GM12878 (cell line): ENCODE data around the gene TRIB2. TPM values are rescaled to one million over a fixed set of nuclear protein-coding genes. Genes with fewer than 3 reads are reported as not detected.

Experiments
- ATAC-seq: fragments of 200-7000 bp; cut with Tn5 transposase; 3 replicates; pipeline ENCODE4 v1.9.1; 2020; ENCODE audit warnings: mild to moderate bottlenecking, moderate library complexity
- BruUV-seq: library from RNA; stranded (reverse); fragments of 400-500 nt; replicated peaks from 2 replicates; lab custom pipeline; 2021; lab: Mats Ljungman, UMichigan
- CTCF ChIA-PET: fragments of 300-600 bp; sonication (Branson Sonifier 250); formaldehyde crosslinking; extraction: SDS; loops from one replicate; lab custom pipeline; 2021; ENCODE audit warnings: inconsistent platforms; lab: Yijun Ruan, JAX
- POLR2A ChIA-PET: fragments of 350-600 bp; formaldehyde crosslinking; extraction: SDS; loops from one replicate; lab custom pipeline; 2021; ENCODE audit warnings: inconsistent platforms; lab: Charles Lee
- RAD21 ChIA-PET: fragments of 300-600 bp; sonication (Branson Sonifier 250); formaldehyde crosslinking; loops from one replicate; lab custom pipeline; 2023; ENCODE audit warnings: antibody characterized with exemption; ENCODE audit not compliant: unreplicated experiment; lab: Charles Lee
- SMC1A ChIA-PET: fragments of 300-600 bp; sonication (Branson Sonifier 250); formaldehyde crosslinking; loops from one replicate; lab custom pipeline; 2023; ENCODE audit not compliant: unreplicated experiment, uncharacterized antibody; lab: Charles Lee
- DNase-seq: peaks from one replicate; pipeline ENCODE4 v3.0.0-alpha.2; 2011; ENCODE audit warnings: low read depth, low spot score
- FAIRE-seq: peaks from 3 replicates; lab custom pipeline; 2011; peaks lifted over from hg19 to GRCh38; lab: Jason Lieb, UNC
- H2AFZ ChIP-seq: 2 replicates; pipeline ENCODE4 v1.6.0; 2011; ENCODE audit warnings: low read depth, low read length, control low read depth; ENCODE audit not compliant: control insufficient read depth
- H3K27ac ChIP-seq: 2 replicates; pipeline ENCODE4 v1.5.1; 2011; ENCODE audit warnings: control low read depth; ENCODE audit not compliant: control insufficient read depth, insufficient read depth
- H3K27me3 ChIP-seq, 2 experiments: replicated peaks in 1 of 2; 2 replicates each; pipeline versions ENCODE4 v1.6.0 to v1.6.1; 2011; ENCODE audit warnings: low read length in 1 of 2; ENCODE audit not compliant: control insufficient read depth in 2 of 2, insufficient read depth in 2 of 2
- H3K36me3 ChIP-seq, 2 experiments: 2 replicates each; pipeline ENCODE4 v1.5.1; 2011; ENCODE audit warnings: low read length in 1 of 2; ENCODE audit not compliant: control insufficient read depth in 2 of 2, insufficient read depth in 2 of 2
- H3K4me1 ChIP-seq: 2 replicates; pipeline ENCODE4 v1.6.1; 2011; ENCODE audit warnings: mild to moderate bottlenecking, low read length, moderate library complexity, mixed read lengths; ENCODE audit not compliant: control insufficient read depth, insufficient read depth
- H3K4me2 ChIP-seq: 2 replicates; pipeline ENCODE4 v1.6.0; 2011; ENCODE audit warnings: control low read depth; ENCODE audit not compliant: control insufficient read depth, insufficient read depth
- H3K4me3 ChIP-seq: fragments of 200-600 bp; sonication (generic); 2 replicates; pipeline ENCODE4 v1.5.1; 2016
- H3K79me2 ChIP-seq: 2 replicates; pipeline ENCODE4 v1.6.0; 2011; ENCODE audit warnings: low read length; ENCODE audit not compliant: control insufficient read depth, insufficient read depth
- H3K9ac ChIP-seq: 2 replicates; pipeline ENCODE4 v1.8.0; 2011; ENCODE audit warnings: low read length, control low read depth, mixed read lengths; ENCODE audit not compliant: control insufficient read depth, insufficient read depth
- H3K9me3 ChIP-seq: replicated peaks from 3 replicates; pipeline ENCODE4 v1.5.1; 2011; ENCODE audit warnings: mild to moderate bottlenecking, low read length; ENCODE audit not compliant: control insufficient read depth, insufficient read depth
- H4K20me1 ChIP-seq: 2 replicates; pipeline ENCODE4 v1.6.0; 2011; ENCODE audit not compliant: control insufficient read depth, insufficient read depth
- FOXM1 ChIP-seq: IDR thresholded peaks from 2 replicates; pipeline ENCODE4 v1.6.1; 2012; ENCODE audit warnings: low read depth, mild to moderate bottlenecking, inconsistent platforms, low read length, moderate library complexity
- MTA3 ChIP-seq: IDR thresholded peaks from 2 replicates; pipeline ENCODE4 v1.6.1; 2012; ENCODE audit warnings: low read length, inconsistent platforms, borderline replicate concordance
- NFYA ChIP-seq: IDR thresholded peaks from 2 replicates; pipeline ENCODE4 v1.6.1; 2011; ENCODE audit warnings: low read depth, mild to moderate bottlenecking, low read length, improper control_type of control experiment, borderline replicate concordance
- NR2C1 ChIP-seq: fragments of 450-650 bp; IDR thresholded peaks from 2 replicates; pipeline ENCODE4 v1.6.1; 2017; ENCODE audit warnings: antibody characterized with exemption, mild to moderate bottlenecking, moderate library complexity
- POU2F2 ChIP-seq: IDR thresholded peaks from 3 replicates; pipeline ENCODE4 v1.6.1; 2011; ENCODE audit warnings: low read depth, mild to moderate bottlenecking, low read length, borderline replicate concordance
- TCF7 ChIP-seq: IDR thresholded peaks from 2 replicates; pipeline ENCODE4 v1.6.1; 2014; ENCODE audit warnings: antibody characterized with exemption, borderline replicate concordance
- YY1 ChIP-seq: IDR thresholded peaks from 2 replicates; pipeline ENCODE4 v1.6.1; 2011; ENCODE audit warnings: low read depth, mild to moderate bottlenecking, low read length
- ZBED1 ChIP-seq: IDR thresholded peaks from 2 replicates; pipeline ENCODE4 v1.6.1; 2016; ENCODE audit warnings: borderline replicate concordance
- ZSCAN29 ChIP-seq: fragments of 450-650 bp; IDR thresholded peaks from 2 replicates; pipeline ENCODE4 v1.6.1; 2017; ENCODE audit warnings: mild to moderate bottlenecking, moderate library complexity
- WGBS: methylation state at CpG from one replicate; pipeline ENCODE4 v1.1.6; 2016; ENCODE audit warnings: low lambda C conversion rate; ENCODE audit not compliant: insufficient replicate concordance, insufficient coverage; ENCODE audit errors: missing lambda C conversion rate; 5-methylcytosine and 5-hydroxymethylcytosine counted together
- in situ Hi-C: fragments of 300-500 bp; cut with MboI; formaldehyde crosslinking; loops from 9 replicates; pipeline ENCODE4 v1.14.3; 2018; ENCODE audit warnings: mixed read lengths
- intact Hi-C: fragments of 100-400 bp; cut with micrococcal nuclease; formaldehyde crosslinking; loops from one replicate; pipeline ENCODE4 v1.14.2; 2022; ENCODE audit not compliant: unreplicated experiment
- polyA plus RNA-seq, 11 experiments: library from polyadenylated mRNA; depleted of rRNA in 4 of 11; unstranded in 6 of 11; stranded (reverse) in 5 of 11; fragments of >200 nt; fragmentation: Nextera tagmentation in 4 of 11; fragmentation: Illumina TruSeq in 1 of 11; extraction: Ambion mirVana in 4 of 11; extraction: Trizol in 1 of 11; gene quantifications; 1 replicate in 1 of 11; 2 replicates in 10 of 11; pipeline versions ENCODE4 v1.2.1 to v1.2.3, GENCODE V29; 2011 to 2016; ENCODE audit warnings: inconsistent platforms in 2 of 11, missing spikeins in 2 of 11, low read depth in 1 of 11
- total RNA-seq, 4 experiments: library from RNA; depleted of rRNA in 3 of 4; stranded (reverse); fragments of >200 nt in 3 of 4; fragmentation: Illumina TruSeq in 1 of 4; extraction: Trizol in 1 of 4; gene quantifications; 2 replicates each; pipeline versions ENCODE4 v1.2.1 to v1.2.3, GENCODE V29; 2013 to 2021
- TF ChIP-seq, protein P1 (sequence below): fragments of 450-650 bp; formaldehyde crosslinking; IDR thresholded peaks from 2 replicates; pipeline ENCODE4 v1.4.0; 2020; ENCODE audit warnings: mild to moderate bottlenecking, moderate library complexity
- TF ChIP-seq, protein P2 (sequence below): fragments of 450-650 bp; conservative IDR thresholded peaks from 2 replicates; pipeline ENCODE4 v1.6.1; 2017; ENCODE audit warnings: mild to moderate bottlenecking, moderate library complexity
- TF ChIP-seq, protein P3 (sequence below): fragments of 450-650 bp; IDR thresholded peaks from 2 replicates; pipeline ENCODE4 v1.6.1; 2017; ENCODE audit warnings: low read depth, mild to moderate bottlenecking, moderate library complexity

Gene TRIB2
- total and polyA plus RNA-seq, 10 of the 15 experiments (the other 5 are each of a cell fraction or from before 2014, with no cell fraction given): 1.6 to 9.2 (median 5.2) TPM

DNA sequence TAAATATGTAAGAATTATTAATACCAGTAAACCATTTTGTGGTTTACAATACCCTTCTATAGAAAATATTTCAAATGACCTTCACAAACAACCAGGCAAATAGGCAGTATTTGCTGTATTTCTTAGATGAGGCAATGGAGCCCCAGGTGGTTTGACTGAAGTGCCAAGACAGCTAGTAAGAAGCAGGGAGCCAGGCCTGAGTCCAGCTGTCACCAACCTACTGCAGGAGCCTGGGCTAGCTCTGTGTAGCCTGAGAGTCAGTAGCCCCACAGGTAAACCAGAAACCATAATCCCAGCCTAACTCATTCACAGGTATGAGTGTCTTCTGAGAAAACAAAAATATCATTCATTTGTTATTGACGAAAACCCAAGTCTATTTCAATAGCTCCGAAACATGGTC is 45.6 kb downstream of the TRIB2 start (continued):
- TF ChIP-seq TCF7 (no peak), YY1 (no peak)

DNA sequence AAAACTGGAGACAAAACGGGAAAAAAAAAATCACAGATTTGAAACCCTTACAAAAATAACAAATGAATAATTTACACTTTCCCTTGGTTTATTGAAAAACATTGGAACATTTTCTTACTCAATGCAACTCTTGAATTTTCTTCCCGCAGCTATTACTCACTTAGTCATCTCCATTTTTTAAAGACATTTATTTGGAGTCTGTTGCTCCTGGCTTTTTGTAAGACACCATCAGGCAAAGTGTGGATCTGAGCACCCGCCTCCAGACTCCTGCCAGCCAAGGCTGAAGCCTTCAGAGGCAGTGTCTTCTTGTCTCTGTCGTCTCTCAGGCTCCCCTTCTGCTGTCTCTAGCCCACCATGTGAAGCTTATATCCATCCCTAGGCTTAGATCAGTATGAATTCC is 46.2 kb downstream of the TRIB2 start:
- CTCF ChIA-PET: interaction anchor here (0.6 kb wide), 1 partner anchor 486 kb away, joined by 3 read pairs; no protein-coding TSS in a partner anchor
- intact Hi-C loops: no loop called here
- TF ChIP-seq POU2F2: no peak
- TF ChIP-seq TCF7: no peak
- no peak for TF ChIP-seq ZSCAN29
- no peak for TF ChIP-seq NFYA
- no peak for TF ChIP-seq NR2C1
- TF ChIP-seq, protein P1, sequence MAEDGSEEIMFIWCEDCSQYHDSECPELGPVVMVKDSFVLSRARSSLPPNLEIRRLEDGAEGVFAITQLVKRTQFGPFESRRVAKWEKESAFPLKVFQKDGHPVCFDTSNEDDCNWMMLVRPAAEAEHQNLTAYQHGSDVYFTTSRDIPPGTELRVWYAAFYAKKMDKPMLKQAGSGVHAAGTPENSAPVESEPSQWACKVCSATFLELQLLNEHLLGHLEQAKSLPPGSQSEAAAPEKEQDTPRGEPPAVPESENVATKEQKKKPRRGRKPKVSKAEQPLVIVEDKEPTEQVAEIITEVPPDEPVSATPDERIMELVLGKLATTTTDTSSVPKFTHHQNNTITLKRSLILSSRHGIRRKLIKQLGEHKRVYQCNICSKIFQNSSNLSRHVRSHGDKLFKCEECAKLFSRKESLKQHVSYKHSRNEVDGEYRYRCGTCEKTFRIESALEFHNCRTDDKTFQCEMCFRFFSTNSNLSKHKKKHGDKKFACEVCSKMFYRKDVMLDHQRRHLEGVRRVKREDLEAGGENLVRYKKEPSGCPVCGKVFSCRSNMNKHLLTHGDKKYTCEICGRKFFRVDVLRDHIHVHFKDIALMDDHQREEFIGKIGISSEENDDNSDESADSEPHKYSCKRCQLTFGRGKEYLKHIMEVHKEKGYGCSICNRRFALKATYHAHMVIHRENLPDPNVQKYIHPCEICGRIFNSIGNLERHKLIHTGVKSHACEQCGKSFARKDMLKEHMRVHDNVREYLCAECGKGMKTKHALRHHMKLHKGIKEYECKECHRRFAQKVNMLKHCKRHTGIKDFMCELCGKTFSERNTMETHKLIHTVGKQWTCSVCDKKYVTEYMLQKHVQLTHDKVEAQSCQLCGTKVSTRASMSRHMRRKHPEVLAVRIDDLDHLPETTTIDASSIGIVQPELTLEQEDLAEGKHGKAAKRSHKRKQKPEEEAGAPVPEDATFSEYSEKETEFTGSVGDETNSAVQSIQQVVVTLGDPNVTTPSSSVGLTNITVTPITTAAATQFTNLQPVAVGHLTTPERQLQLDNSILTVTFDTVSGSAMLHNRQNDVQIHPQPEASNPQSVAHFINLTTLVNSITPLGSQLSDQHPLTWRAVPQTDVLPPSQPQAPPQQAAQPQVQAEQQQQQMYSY: no peak
- no peak for TF ChIP-seq FOXM1
- no peak for TF ChIP-seq MTA3
- TF ChIP-seq, protein P2, sequence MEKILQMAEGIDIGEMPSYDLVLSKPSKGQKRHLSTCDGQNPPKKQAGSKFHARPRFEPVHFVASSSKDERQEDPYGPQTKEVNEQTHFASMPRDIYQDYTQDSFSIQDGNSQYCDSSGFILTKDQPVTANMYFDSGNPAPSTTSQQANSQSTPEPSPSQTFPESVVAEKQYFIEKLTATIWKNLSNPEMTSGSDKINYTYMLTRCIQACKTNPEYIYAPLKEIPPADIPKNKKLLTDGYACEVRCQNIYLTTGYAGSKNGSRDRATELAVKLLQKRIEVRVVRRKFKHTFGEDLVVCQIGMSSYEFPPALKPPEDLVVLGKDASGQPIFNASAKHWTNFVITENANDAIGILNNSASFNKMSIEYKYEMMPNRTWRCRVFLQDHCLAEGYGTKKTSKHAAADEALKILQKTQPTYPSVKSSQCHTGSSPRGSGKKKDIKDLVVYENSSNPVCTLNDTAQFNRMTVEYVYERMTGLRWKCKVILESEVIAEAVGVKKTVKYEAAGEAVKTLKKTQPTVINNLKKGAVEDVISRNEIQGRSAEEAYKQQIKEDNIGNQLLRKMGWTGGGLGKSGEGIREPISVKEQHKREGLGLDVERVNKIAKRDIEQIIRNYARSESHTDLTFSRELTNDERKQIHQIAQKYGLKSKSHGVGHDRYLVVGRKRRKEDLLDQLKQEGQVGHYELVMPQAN: no peak
- TF ChIP-seq, protein P3, sequence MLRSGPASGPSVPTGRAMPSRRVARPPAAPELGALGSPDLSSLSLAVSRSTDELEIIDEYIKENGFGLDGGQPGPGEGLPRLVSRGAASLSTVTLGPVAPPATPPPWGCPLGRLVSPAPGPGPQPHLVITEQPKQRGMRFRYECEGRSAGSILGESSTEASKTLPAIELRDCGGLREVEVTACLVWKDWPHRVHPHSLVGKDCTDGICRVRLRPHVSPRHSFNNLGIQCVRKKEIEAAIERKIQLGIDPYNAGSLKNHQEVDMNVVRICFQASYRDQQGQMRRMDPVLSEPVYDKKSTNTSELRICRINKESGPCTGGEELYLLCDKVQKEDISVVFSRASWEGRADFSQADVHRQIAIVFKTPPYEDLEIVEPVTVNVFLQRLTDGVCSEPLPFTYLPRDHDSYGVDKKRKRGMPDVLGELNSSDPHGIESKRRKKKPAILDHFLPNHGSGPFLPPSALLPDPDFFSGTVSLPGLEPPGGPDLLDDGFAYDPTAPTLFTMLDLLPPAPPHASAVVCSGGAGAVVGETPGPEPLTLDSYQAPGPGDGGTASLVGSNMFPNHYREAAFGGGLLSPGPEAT: no peak
- no peak for TF ChIP-seq ZBED1

More for the DNA sequence above, 46.2 kb downstream of the TRIB2 start:
- SMC1A ChIA-PET: interaction anchor here (1.5 kb wide), 1 partner anchor 15 kb away, joined by 4 read pairs; no protein-coding TSS in a partner anchor
- H4K20me1 ChIP-seq: no peaks in the 10 kb centered on the region; the same call in 1 of the 2 replicates
- H3K4me1 ChIP-seq: no peaks in the 10 kb centered on the region
- POLR2A ChIA-PET: no interaction called here
- no peaks in the 10 kb centered on the region; a peak in 3 of 4 replicates for H3K27me3 ChIP-seq
- FAIRE-seq (no peak), DNase-seq (no peak), ATAC-seq (no peak)
- no peak overlapping the region for H3K4me3 ChIP-seq
- BruUV-seq: no TSS peak
- RAD21 ChIA-PET: no interaction called here
- H3K79me2 ChIP-seq: no peaks in the 10 kb centered on the region
- WGBS: 1% methylated on average over 4 of the region's 4 CpGs
- H3K9me3 ChIP-seq: no peaks in the 10 kb centered on the region; the same call in 2 of the 3 replicates
- H2AFZ ChIP-seq: no peak overlapping the region
- H3K36me3 ChIP-seq: no peaks in the 10 kb centered on the region
- in situ Hi-C loops: no loop called here
- H3K4me2 ChIP-seq: no peak overlapping the region
- H3K27ac ChIP-seq: no peak overlapping the region
- H3K9ac ChIP-seq: no peak overlapping the region
